GM12865 (cell line): ENCODE data around the gene AGRP.

Source experiments
- DNase-seq: peaks from one replicate; pipeline ENCODE4 v3.0.0; 2010; ENCODE audit warnings: low read depth
- H3K4me3 ChIP-seq: 2 replicates; pipeline ENCODE4 v1.5.1; 2011; ENCODE audit warnings: mild to moderate bottlenecking, low read depth, low read length, control low read depth
- TF ChIP-seq, protein P1 (sequence below): IDR thresholded peaks from 2 replicates; pipeline ENCODE4 v1.5.1; 2011; ENCODE audit warnings: low read length, control low read depth, low read depth, inconsistent platforms; ENCODE audit not compliant: insufficient read depth; ENCODE audit errors: missing control alignments

The AGRP gene

DNA sequence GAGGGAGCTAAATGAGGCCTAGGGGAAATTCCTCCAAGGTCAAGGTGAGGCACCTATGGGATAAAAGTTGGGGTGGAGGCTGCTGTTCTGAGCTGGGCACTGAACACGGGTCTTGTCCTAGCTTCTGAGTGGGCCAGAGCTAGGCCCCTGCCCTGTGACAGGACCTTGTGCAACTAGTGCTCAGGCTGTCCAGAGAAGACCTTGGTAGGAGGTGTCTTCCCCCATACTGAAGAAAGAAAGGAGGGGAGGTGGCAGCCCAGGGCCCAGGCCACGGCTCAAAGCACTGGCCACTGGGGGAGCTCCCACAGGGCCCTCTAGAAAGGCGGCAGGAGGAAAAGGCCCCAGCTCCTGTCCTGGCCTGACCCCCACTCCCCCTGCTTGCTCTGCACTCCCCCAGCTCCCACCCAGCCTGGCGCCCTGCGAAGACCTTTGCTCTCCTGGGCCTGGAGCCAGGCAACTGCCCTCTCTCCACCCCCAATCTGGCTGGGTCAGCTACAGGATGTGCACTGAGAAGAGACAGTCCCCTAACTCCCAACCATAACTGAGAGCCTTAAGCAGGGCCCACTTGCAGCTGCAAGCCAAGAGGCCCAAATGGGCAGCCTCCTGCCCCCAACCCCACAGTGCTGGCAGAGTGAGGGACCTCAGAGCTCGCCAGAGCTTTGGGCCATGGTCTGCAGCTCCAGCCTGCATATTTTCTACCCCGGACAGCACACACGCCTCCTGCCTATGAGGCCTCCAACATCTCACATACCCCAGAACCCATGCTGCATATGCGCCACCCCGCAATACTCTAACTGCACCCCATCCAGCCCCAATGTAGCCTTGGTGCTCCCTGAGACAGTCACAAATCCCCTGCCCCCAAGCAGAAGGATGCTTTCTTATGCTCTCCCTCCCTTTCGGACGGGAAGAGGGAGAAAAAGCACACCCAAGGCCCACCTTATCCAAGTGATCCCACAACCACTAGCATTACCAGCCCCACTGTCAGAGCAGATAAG, 37.1 kb downstream of the AGRP start:
- TF ChIP-seq, protein P1, sequence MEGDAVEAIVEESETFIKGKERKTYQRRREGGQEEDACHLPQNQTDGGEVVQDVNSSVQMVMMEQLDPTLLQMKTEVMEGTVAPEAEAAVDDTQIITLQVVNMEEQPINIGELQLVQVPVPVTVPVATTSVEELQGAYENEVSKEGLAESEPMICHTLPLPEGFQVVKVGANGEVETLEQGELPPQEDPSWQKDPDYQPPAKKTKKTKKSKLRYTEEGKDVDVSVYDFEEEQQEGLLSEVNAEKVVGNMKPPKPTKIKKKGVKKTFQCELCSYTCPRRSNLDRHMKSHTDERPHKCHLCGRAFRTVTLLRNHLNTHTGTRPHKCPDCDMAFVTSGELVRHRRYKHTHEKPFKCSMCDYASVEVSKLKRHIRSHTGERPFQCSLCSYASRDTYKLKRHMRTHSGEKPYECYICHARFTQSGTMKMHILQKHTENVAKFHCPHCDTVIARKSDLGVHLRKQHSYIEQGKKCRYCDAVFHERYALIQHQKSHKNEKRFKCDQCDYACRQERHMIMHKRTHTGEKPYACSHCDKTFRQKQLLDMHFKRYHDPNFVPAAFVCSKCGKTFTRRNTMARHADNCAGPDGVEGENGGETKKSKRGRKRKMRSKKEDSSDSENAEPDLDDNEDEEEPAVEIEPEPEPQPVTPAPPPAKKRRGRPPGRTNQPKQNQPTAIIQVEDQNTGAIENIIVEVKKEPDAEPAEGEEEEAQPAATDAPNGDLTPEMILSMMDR: no peak
- H3K4me3 ChIP-seq: no peak overlapping the region
- DNase-seq: no peak

DNA sequence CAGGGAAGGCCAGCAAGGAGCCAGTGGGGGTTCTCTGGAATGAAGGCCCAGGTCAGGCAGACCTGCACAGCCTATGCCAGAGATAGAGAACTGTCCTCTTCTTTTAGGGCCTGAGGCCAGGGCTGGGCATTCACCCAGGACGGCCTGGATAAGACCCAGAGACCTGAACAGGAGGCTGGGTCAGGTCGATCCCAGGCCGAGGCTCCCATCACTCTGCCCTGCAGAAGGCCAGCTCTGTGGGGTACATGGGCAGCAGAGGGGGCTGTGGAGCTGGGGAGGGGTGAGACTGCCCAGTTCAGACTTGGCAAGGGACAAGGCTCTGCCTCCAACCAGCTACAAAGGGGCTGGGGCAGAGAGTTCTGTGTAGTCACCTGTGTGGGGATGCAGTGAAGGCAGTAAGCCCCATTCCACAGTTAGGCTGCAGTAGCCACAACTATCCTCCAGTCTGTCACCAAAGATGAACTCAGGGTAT, 37.9 kb downstream of the AGRP start:
- H3K4me3 ChIP-seq: no peak overlapping the region
- DNase-seq: no peak
- TF ChIP-seq, protein P1: no peak

DNA sequence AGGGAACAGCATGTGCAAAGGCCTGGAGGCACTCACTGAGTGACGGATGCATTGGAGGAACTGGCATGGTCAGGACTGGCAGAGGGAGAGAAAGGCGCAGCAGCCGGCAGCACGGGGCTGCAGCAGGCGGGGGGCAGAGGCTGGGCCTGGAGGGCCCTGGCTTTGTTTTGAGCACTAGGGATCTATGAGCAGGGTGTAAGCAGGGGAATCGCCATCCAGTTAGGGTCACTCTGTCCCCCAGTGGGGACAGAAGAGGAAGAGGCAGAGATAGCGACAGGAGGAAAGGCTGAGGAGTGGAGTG, 38.3 kb downstream of the AGRP start:
- H3K4me3 ChIP-seq: no peak overlapping the region
- TF ChIP-seq, protein P1: no peak
- no peak for DNase-seq

DNA sequence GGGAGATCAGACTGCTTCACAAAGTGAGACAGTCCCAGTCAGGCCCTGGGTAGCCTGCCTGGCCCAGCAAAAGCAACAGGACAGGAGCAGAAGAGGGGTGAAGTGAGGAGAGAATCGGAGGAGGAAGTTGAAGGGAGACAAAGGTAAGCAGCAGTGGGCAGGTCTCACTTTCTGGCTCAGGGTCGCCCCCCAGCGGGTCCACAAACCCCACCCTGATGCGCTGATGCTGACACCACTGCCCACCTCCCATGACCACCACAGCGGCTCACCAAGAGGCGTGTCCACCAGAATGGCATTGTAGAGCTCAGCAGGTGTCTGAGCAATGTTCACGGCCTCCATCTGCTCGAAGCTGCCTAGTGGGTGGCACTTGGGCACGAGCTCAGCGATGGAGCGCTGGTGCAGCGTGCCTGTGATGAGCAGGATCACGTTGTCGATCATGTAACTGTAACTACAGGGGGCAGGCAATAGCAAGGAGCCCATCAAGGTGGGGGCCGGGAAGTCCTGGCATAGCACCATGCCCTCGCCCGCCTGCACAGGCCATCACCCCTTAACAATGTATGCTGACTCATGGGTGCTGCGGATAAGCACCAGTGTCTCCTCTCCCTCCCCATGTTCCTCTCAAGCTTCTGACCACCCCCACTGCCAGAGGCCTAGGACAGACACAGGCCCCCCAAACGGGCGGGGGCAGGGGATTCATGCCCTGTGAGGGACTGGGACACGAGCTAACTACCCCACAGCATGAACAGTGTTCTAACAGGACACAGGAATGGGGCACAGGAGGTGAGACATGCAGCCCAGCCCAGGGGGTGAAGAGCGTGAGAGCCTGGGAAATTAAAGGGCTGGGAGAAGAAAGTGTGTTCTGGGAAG, 38.9 kb downstream of the AGRP start:
- TF ChIP-seq, protein P1: no peak
- no peak overlapping the region for H3K4me3 ChIP-seq
- no peak for DNase-seq

DNA sequence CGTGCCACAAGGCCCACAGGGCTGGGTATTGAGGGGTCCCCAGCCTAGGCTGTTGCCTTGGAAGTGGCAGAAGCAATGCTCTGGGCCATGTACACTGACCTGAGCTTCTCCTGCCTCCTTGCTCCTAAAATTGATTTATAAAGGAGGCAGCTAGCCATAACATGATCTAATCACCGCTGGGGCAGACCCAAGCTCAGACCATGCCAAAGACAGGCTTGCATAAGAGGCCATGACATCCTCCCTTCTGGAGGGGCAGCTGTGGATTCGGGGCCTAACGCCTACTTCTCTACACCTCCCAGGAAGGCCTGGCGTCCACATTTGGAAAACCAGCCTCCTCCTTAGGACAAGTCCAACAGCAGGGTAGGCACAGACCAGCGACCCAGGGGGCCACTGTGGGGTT, 40.1 kb downstream of the AGRP start:
- H3K4me3 ChIP-seq: no peak overlapping the region
- TF ChIP-seq, protein P1: no peak
- DNase-seq: no peak

DNA sequence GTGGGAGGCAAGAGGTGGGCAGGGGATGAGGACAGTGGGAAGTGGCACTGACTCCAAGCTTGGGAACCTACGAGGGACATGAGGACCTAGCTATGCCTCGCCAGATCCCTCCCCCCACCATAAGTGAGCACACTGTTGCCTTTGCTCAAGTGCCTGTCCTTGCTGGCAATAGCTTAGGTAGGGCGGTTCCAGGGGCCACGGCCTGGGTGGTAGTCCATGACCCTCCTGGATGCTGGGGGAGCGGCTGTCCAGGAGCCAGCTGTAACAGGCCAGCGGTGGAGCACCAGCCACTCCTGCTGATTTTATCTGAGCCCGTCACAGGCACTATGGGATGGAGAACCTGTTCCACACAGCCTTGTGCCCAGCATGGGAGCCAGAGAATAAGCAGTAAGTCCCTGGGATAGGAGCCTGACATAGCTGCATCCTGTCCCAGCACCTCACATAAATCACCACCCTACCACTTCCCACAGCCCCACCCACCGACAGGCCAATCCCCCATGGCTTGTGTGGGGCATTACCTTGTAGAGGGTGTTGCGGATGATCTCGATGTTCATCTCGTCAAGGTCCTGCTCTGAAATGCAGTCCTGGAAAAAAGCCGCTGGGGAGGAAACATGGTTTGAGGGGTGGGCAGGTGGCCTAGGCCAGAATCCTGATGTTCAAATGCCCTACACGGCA, 40.6 kb downstream of the AGRP start:
- DNase-seq: no peak
- TF ChIP-seq, protein P1: no peak
- H3K4me3 ChIP-seq: no peak overlapping the region
